Stimulated activated CD4-positive, alpha-beta T cell treated with anti-CD3 and anti-CD28 coated beads, Interleukin-15, amount 100 ng/mL, for 48 hours (primary cell): ENCODE measurements around the gene MAMDC2.

Experiments used
- DNase-seq, 2 donors: peaks; one replicate each; pipeline ENCODE4 v3.0.0-alpha.2; 2020; ENCODE audit warnings: low read depth in 2 of 2

The MAMDC2 gene

DNA sequence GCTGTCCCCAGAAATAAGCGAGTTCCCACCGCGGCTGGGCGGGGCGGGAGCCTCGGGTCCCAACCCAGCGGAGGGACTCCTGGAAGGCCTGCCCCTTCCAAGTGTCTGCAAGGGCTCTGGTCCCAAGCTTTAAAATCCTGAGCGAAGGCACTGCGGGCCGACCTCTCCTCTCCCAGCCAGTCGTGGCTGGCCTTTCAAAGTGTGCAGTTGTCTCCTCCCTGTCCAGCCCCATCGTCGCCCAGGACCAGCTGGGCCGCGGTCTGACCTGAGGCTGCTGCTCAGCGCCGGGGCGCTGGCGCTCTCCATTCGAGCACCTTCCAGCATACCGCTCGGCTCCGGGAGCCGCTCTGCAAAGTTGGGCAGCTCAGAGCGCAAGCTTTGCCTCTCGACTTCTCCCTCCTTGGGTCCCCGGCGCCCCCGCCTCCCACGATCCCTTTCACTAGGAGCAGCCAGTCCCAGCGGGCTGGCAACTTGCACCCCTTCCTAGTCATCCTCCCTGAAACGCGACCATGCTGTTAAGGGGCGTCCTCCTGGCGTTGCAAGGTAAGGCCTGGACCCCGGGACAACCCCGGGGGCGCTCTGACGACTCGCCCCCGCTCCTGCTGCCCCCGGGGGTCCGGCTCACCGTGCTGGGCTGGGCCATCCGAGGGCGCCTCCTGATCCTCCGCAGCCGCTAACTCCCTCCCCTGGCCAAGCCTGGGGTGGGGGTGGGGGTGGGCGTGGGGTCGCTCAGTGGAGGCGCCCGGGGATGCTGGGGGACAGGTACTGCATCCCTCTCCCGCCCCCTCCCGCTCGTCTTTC is at the start of gene MAMDC2:
MAMDC2 (plus strand) TSS at position 160 of the 801 bp plus-strand sequence; CDS start at position 510, 350 bp downstream.
- no peak for DNase-seq

- no peak for DNase-seq
Measured at GRCh38 chr9:69995846-69996245, 47.8 kb upstream of the MAMDC2 start.

DNA sequence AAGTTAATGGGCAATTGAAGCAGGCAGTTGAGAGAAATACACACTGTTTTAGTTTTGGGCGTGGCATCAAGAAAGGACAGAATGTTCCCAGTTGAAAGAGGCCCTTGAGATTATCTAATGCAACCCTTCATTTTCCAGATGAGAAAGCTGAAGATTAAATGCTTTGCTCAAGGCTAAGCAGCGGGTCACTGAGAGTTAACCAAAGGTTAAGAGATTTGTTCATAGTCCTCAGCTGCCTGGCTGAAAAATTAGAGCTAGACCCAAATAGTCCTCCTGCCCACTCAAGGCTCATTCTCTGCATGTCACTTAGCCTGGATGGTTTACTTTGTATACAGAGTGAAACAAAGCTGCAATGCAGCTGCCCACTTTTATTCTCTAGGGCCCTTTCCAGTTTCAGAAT is 46.7 kb upstream of the MAMDC2 start:
- DNase-seq: no peak

DNA sequence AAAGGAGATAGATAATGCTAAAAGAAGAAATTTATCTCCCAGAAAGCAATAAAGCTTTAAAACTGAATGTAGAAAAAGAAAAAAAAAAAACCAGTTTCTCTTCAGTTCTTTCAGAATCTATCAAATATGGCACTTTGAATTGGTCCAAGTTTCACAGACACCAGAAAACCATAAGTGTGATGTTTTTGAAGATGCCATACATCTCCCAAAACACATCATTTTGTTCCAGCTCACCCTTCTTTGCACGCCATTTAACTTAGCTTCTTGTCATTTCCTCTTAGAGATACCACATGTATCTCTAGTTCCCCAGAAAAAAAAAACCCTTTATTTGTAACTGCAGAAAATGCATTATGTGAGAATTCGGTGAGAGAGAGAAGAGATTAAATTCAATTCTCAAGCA is 46.1 kb upstream of the MAMDC2 start:
- DNase-seq: no peak

DNA sequence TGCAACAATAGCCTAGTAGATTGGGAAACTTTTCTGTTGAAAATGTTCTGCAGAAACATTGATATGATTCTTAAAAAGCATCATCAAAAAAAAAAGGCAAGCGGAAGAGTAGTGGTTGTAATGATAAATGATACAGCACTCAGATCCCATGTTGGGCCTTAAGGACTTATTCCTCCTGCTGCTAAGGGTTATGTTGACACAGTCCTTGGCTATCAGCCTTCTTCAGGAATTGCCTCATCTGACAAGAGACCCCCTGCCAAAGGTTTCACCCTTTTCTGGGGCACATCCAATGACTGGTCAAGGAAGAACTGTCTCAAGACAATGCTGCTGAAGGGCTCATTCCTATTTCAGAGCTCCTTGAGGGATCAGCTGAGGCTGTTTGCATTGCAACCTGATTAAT is 44.3 kb upstream of the MAMDC2 start:
- DNase-seq: no peak

- DNase-seq: no peak
Measured at GRCh38 chr9:70000469-70000868, 43.2 kb upstream of the MAMDC2 start.

DNA sequence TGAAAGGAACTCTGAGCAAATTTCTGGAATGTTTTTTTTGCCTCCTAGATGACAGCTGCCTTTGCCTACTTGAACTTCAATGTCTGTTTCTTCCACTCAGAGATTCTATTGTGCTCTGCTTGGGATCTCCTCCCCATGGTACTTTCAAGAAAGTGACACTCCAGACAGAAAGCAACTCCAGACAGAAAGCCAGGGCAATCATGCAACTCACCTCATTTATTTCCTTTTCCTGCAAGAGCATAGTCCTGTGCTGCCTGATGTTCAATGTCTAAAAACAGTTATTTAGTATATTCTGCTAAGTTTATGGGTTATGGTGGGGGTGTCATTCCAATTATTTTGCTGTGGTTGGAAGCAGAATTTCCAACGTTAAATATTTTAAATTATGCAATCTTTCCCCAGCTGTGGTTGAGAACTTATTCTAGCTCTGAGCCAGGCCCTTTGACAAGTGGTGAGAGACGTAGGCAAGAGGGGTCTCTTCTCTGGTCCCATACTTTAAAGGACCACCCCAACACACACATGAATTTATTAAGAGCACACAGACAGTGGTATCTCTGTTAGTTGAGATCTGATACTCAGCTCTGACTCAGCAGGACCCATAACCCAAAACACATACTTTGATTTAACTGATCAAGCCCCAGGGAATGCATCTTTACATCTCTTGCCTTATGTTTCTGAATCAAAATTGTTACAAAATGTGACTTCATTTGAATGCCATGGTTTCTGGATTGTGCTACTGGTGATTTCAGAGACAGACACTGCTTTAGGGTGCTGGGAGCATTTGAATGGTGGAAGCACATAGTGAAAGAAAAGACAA is 39.5 kb upstream of the MAMDC2 start:
- DNase-seq: no peak

GRCh38 chr9:70006306-70006705 is 37.3 kb upstream of the MAMDC2 start:
- no peak for DNase-seq

- DNase-seq: no peak
Measured at GRCh38 chr9:70007831-70008230, 35.8 kb upstream of the MAMDC2 start.

DNA sequence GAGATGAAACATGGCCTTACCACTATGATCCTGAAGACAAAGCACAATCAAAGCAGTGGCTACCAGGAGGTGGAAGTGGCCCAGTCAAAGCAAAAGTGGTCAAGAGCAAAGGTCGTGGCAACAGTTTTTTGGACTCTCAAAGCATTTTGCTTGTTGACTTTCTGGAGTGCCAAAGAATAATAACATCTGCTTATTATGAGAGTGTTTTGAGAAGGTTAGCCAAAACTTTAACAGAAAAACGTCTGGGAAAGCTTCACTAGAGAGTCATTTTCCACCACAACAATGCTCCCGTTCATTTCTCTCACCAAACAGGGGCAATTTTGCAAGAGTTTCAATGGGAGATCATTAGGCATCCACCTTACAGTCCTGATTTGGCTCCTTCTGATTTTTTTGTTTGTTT is 33.6 kb upstream of the MAMDC2 start:
- DNase-seq: no peak

- DNase-seq: no peak
Measured at GRCh38 chr9:70011366-70011765, 32.3 kb upstream of the MAMDC2 start.

GRCh38 chr9:70012569-70012968 is 31.1 kb upstream of the MAMDC2 start:
- no peak for DNase-seq

GRCh38 chr9:70013598-70014196 is 30.0 kb upstream of the MAMDC2 start:
- DNase-seq: no peak

- no peak for DNase-seq
Measured at GRCh38 chr9:70015099-70015498, 28.5 kb upstream of the MAMDC2 start.

DNA sequence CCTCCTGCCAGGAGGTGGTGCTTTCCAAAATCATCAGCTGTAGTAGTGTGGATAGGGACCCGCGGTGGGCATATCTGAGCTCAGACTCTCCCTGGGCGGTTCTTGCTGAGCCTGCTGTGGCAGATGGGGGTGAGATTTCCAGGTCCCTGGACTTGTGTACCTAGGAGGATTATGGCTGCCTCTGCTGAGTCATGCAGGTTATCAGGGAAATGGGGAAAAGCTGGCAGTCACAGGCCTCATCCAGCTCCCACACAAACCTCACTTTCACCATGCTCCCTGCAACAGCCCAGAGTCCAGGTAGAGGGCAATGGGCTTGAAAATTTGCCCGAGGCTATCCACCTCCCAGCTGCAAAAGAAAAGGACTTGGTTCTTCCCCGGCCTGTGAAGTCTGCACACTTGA is 23.4 kb upstream of the MAMDC2 start:
- DNase-seq: no peak

DNA sequence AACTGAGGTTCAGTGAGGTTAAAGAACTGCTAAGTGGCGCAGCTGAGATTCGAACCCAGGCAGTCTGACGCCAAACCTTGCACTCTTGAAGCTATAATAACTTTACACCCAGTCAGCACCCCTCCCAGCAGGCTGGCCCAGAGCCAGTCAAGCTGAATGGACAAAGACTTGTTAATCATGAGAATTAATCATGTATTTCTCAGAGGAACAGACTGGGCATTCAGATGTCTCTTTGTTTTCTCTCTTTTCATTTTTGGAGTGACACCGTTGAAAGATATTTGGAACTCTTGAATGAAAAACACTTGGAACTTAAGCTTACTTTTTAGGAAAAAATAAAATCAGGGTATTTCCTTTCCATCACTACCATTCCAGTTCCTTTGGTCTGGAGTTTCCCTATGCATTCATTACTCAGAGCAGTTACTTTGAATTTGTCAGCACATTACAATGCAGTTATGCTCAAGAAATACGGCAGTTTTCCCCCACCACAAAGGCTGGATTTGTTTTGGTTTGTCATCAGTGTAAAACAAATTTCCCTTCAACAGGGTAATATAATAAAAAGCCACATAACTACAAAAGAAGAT is 22.6 kb upstream of the MAMDC2 start:
- DNase-seq: no peak

- no peak for DNase-seq
Measured at GRCh38 chr9:70028287-70028686, 15.4 kb upstream of the MAMDC2 start.

DNA sequence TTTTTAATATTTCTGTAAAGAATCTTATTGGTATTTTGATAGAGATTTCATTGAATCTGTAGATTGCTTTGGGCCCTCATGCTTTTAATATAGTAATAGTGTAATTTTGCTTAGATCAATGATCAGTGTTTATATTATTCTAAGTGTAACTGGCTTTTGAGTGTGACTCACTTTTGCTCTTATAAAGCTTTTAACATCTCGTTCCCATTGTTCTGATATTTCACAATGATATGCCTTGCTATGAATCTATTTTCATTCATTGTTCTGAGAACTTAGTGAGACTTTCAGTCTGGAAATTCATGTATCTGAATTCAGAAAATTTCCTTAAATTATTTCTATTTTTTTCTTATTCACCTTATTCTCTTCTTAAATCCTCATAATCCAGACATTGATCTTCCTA is 13.5 kb upstream of the MAMDC2 start:
- no peak for DNase-seq

DNA sequence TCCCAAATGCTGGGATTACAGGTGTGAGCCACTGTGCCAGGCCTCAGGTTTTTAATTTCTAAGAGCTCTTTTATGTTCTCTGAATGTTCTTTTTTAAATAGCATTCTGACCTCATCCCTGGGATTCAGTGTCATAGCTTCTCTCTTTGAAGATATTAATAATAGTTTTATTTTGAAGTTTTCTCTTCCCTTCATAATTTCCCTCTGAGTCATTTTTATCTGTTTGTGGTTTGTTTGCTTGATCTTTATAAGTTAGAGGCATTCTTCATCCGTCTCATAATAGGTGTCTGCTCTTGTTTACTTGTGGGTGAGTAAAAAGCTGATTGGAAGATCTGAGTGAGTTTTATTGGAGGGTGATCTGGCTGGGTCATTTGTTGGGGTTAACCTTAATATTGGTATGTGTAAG is 12.5 kb upstream of the MAMDC2 start:
- no peak for DNase-seq

- DNase-seq: no peak
Measured at GRCh38 chr9:70034271-70034711, 9.4 kb upstream of the MAMDC2 start.

GRCh38 chr9:70035691-70036090 is 8.0 kb upstream of the MAMDC2 start:
- DNase-seq: no peak

DNA sequence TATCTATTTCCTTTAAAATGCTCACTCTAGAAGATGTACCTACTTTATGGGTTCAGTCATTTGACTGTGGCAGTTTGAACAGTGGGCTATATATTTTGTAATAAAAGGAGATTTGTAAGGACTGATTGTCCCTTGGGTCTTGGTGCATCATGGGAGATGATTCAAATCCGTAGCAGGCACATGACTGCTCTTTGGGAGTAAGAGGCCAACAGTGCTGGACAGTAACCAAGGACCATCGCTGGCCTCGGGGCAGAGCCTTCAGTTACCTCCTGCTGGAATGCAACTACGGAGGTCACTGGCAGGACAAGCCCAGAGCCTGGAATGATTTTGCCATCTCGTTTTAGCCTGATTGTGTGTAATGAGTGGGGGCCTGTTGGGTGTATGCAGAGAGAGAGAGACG is 7.0 kb upstream of the MAMDC2 start:
- DNase-seq: no peak
